K562 (cell line): ENCODE measurements around the gene TTLL10. TPM values are rescaled to one million over a fixed set of nuclear protein-coding genes. Genes with fewer than 3 reads are reported as not detected.
A peak's percentile ranks its signal among the peaks of the same experiment; 100 is the strongest.

Source experiments
- ATAC-seq: fragments of 200-7000 bp; cut with Tn5 transposase; 3 replicates; pipeline ENCODE4 v1.9.1; 2020; ENCODE audit warnings: moderate library complexity
- BruUV-seq: library from RNA; stranded (reverse); fragments of 400-500 nt; replicated peaks from 2 replicates; lab custom pipeline; 2021; lab: Mats Ljungman, UMichigan
- CTCF ChIA-PET: fragments of 300-600 bp; formaldehyde crosslinking; extraction: SDS; loops from one replicate; lab custom pipeline; 2021; ENCODE audit warnings: low intra/inter-chr PET ratio; lab: Yijun Ruan, JAX
- POLR2A ChIA-PET: fragments of 300-600, 350-650 bp; sonication (Branson Sonifier 250); formaldehyde crosslinking; extraction: SDS; loops from one replicate; lab custom pipeline; 2021; ENCODE audit warnings: antibody characterized with exemption, inconsistent platforms; lab: Yijun Ruan, JAX
- DNase-seq, 4 experiments: peaks; one replicate each; pipeline versions ENCODE4 v3.0.0 to v3.0.0-alpha.2; 2011 to 2018; ENCODE audit warnings: low spot score in 3 of 4, mixed read lengths in 3 of 4; ENCODE audit errors: extremely low read depth in 1 of 4
- FAIRE-seq: peaks from 2 replicates; lab custom pipeline; 2011; peaks lifted over from hg19 to GRCh38; lab: Jason Lieb, UNC
- H2AFZ ChIP-seq: 2 replicates; pipeline ENCODE4 v1.6.0; 2011; ENCODE audit warnings: low read depth, low read length, control low read depth, inconsistent platforms
- H3K27ac ChIP-seq: fragments of 200-600 bp; 3 replicates; pipeline ENCODE4 v1.8.0; 2011; ENCODE audit warnings: low read depth, mild to moderate bottlenecking, control low read depth, inconsistent platforms, low read length, moderate library complexity, mixed read lengths; ENCODE audit errors: extremely low read depth
- H3K27me3 ChIP-seq, 2 experiments: fragments of 300-600 bp in 1 of 2; 2 replicates in 1 of 2; 3 replicates in 1 of 2; pipeline versions ENCODE4 v1.6.0 to v1.8.0; 2011; ENCODE audit warnings: inconsistent platforms in 2 of 2, low read length in 2 of 2, mild to moderate bottlenecking in 1 of 2, mixed read lengths in 1 of 2, moderate library complexity in 1 of 2; ENCODE audit not compliant: control insufficient read depth in 2 of 2, insufficient read depth in 2 of 2
- H3K36me3 ChIP-seq: fragments of 300-600 bp; 3 replicates; pipeline ENCODE4 v1.8.0; 2011; ENCODE audit warnings: mild to moderate bottlenecking, low read length, inconsistent platforms; ENCODE audit not compliant: control insufficient read depth, insufficient read depth
- H3K4me1 ChIP-seq, 2 experiments: fragments of 200-600 bp in 1 of 2; replicated peaks in 1 of 2; 2 replicates in 1 of 2; 3 replicates in 1 of 2; pipeline versions ENCODE4 v1.5.1 to v1.8.0; 2011; ENCODE audit warnings: inconsistent platforms in 2 of 2, low read length in 2 of 2, mild to moderate bottlenecking in 1 of 2, mixed read lengths in 1 of 2, moderate library complexity in 1 of 2; ENCODE audit not compliant: control insufficient read depth in 2 of 2, insufficient read depth in 2 of 2
- H3K4me2 ChIP-seq: 2 replicates; pipeline ENCODE4 v1.6.1; 2011; ENCODE audit warnings: low read length, control low read depth, inconsistent platforms, mixed read lengths; ENCODE audit not compliant: insufficient read depth
- H3K4me3 ChIP-seq: fragments of 200-600 bp; sonication (generic), shearing (Covaris generic); 2 replicates; pipeline ENCODE4 v1.5.1; 2016; ENCODE audit warnings: control low read depth, inconsistent platforms
- H3K79me2 ChIP-seq: fragments of 200-600 bp; 3 replicates; pipeline ENCODE4 v1.8.0; 2011; ENCODE audit warnings: low read length, inconsistent platforms; ENCODE audit not compliant: control insufficient read depth, insufficient read depth
- H3K9ac ChIP-seq, 2 experiments: 2 replicates each; pipeline versions ENCODE4 v1.6.0 to v1.6.1; 2011; ENCODE audit warnings: low read depth in 2 of 2, low read length in 2 of 2, control low read depth in 1 of 2, inconsistent platforms in 1 of 2, mild to moderate bottlenecking in 1 of 2, mixed read lengths in 1 of 2; ENCODE audit not compliant: insufficient read depth in 1 of 2
- H3K9me1 ChIP-seq: one replicate; pipeline ENCODE4 v1.6.0; 2011; ENCODE audit warnings: inconsistent platforms, mild to moderate bottlenecking, low read length, moderate library complexity; ENCODE audit not compliant: control insufficient read depth, insufficient read depth
- H3K9me3 ChIP-seq: replicated peaks from 2 replicates; pipeline ENCODE4 v1.5.1; 2011; ENCODE audit warnings: low read depth, low read length, inconsistent platforms; ENCODE audit not compliant: control insufficient read depth, insufficient read depth
- H4K20me1 ChIP-seq: replicated peaks from 2 replicates; pipeline ENCODE4 v1.6.1; 2011; ENCODE audit warnings: low read length, inconsistent platforms, mixed read lengths; ENCODE audit not compliant: control insufficient read depth, insufficient read depth
- BCOR ChIP-seq: fragments of 450-650 bp; IDR thresholded peaks from 2 replicates; pipeline ENCODE4 v1.6.1; 2016
- BRD9 ChIP-seq: fragments of 450-650 bp; IDR thresholded peaks from 2 replicates; pipeline ENCODE4 v1.6.1; 2018; ENCODE audit warnings: low read depth; ENCODE audit not compliant: partially characterized antibody
- CBX5 ChIP-seq: IDR thresholded peaks from 2 replicates; pipeline ENCODE4 v1.6.1; 2014; ENCODE audit warnings: low read depth, borderline replicate concordance
- CREB1 ChIP-seq, 2 experiments: sonication (generic) in 1 of 2; formaldehyde crosslinking in 1 of 2; IDR thresholded peaks; 2 replicates each; pipeline versions ENCODE4 v1.6.1 to v1.8.0; 2012 to 2022; ENCODE audit warnings: inconsistent platforms in 1 of 2, mild to moderate bottlenecking in 1 of 2, missing genetic modification reagents in 1 of 2, moderate library complexity in 1 of 2
- DDX20 ChIP-seq: fragments of 450-650 bp; IDR thresholded peaks from 2 replicates; pipeline ENCODE4 v1.6.1; 2016; ENCODE audit warnings: missing genetic modification characterization, low read depth, mild to moderate bottlenecking, missing compliant biosample characterization, moderate library complexity
- DMBX1 ChIP-seq: fragments of 250-450 bp; sonication (Bioruptor Pico); IDR thresholded peaks from 2 replicates; pipeline ENCODE4 v1.8.0; 2022; ENCODE audit warnings: inconsistent platforms, mild to moderate bottlenecking, moderate library complexity, borderline replicate concordance
- L3MBTL2 ChIP-seq: fragments of 450-650 bp; IDR thresholded peaks from 2 replicates; pipeline ENCODE4 v1.6.1; 2016; ENCODE audit warnings: mild to moderate bottlenecking, moderate library complexity
- MCM3 ChIP-seq: fragments of 450-650 bp; IDR thresholded peaks from 2 replicates; pipeline ENCODE4 v1.6.1; 2016
- PCBP1 ChIP-seq: fragments of 200-400 bp; formaldehyde crosslinking; IDR thresholded peaks from 2 replicates; pipeline ENCODE4 v1.6.1; 2018; ENCODE audit warnings: mild to moderate bottlenecking, low read depth, low read length; ENCODE audit not compliant: poor library complexity, severe bottlenecking
- ZBTB17 ChIP-seq: fragments of 450-650 bp; formaldehyde crosslinking; IDR thresholded peaks from 2 replicates; pipeline ENCODE4 v1.4.0; 2020; ENCODE audit warnings: mild to moderate bottlenecking
- ZNF143 ChIP-seq: sonication (generic); formaldehyde crosslinking; IDR thresholded peaks from 2 replicates; pipeline ENCODE4 v1.9.0; 2022; ENCODE audit warnings: mild to moderate bottlenecking, missing genetic modification reagents
- ZNF174 ChIP-seq: fragments of 250-450 bp; sonication (Bioruptor Pico); IDR thresholded peaks from 2 replicates; pipeline ENCODE4 v1.4.0; 2020; ENCODE audit warnings: mild to moderate bottlenecking
- ZNF695 ChIP-seq: fragments of 450-650 bp; formaldehyde crosslinking; IDR thresholded peaks from 2 replicates; pipeline ENCODE4 v1.4.0; 2020; ENCODE audit warnings: mild to moderate bottlenecking, moderate library complexity
- WGBS: fragments of 100-300 bp; shearing (Covaris generic); methylation state at CpG from one replicate; pipeline ENCODE4 v1.1.6; 2016; ENCODE audit warnings: low coverage, mixed read lengths; ENCODE audit not compliant: insufficient coverage; ENCODE audit errors: missing lambda C conversion rate; 5-methylcytosine and 5-hydroxymethylcytosine counted together
- in situ Hi-C: fragments of 300-500 bp; cut with MboI; formaldehyde crosslinking; loops from 4 replicates; pipeline ENCODE4 v1.15.0; 2018; ENCODE audit warnings: inconsistent platforms, mixed read lengths
- intact Hi-C: fragments of 100-400 bp; cut with micrococcal nuclease; formaldehyde crosslinking; loops from 2 replicates; pipeline ENCODE4 v1.14.2; 2022
- polyA plus RNA-seq, 8 experiments: library from polyadenylated mRNA; depleted of rRNA in 4 of 8; stranded (reverse) in 5 of 8; unstranded in 3 of 8; fragments of >200 nt; fragmentation: Nextera tagmentation in 2 of 8; fragmentation: Illumina TruSeq in 1 of 8; extraction: Ambion mirVana in 2 of 8; extraction: Trizol in 1 of 8; gene quantifications; 2 replicates each; pipeline versions ENCODE4 v1.2.1 to v1.2.3, GENCODE V29; 2011 to 2014; ENCODE audit warnings: inconsistent platforms in 1 of 8, missing spikeins in 1 of 8
- total RNA-seq, 7 experiments: library from RNA; depleted of rRNA in 6 of 7; stranded (reverse); fragments of >200 nt in 6 of 7; fragmentation: Illumina TruSeq in 2 of 7; extraction: Trizol in 2 of 7; gene quantifications; 2 replicates each; pipeline versions ENCODE4 v1.2.1 to v1.2.3, GENCODE V29; 2011 to 2021; ENCODE audit warnings: low replicate concordance in 1 of 7
- TF ChIP-seq, protein P1 (sequence below): sonication (generic); formaldehyde crosslinking; IDR thresholded peaks from 2 replicates; pipeline ENCODE4 v1.8.1; 2023; ENCODE audit warnings: mild to moderate bottlenecking, missing genetic modification reagents

Gene TTLL10
- total and polyA plus RNA-seq, 9 of the 15 experiments (the other 6 are each of a cell fraction or from before 2014, with no cell fraction given), result not detected

DNA sequence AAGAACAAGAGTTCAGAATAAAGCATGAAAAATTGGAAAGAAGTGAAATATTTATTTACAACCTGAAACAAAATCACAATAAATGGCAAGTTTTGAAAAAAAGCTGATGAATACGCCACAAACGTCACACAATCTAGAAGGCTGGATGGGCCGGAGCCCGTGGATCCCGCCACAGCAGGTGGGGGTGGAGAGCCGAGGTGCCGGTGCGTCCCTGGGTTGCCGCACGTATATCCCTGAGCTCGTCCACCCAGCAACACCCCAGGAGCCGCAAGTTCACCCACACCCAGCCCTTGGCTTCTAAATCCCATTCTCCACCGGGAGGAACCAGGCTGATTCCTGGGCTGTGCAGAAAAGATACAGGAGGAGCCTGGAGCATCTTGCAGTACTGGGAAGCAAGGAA lies 25.6 kb upstream of the TTLL10 start:
- Histone ChIP-seq H4K20me1 (peaks cover 8% of the 10 kb centered on the region; the same call in 1 of the 2 replicates), H3K4me2 (no peak overlapping the region), H3K4me1 (peaks cover 0 to 76% of the 10 kb centered on the region in 2 experiments; a peak in 3 of 5 replicates), H3K4me3 (no peak overlapping the region), H2AFZ (no peak overlapping the region), H3K27me3 (peaks cover 25 to 43% of the 10 kb centered on the region in 2 experiments), H3K36me3 (no peaks in the 10 kb centered on the region), H3K9me1 (no peaks in the 10 kb centered on the region), H3K9me3 (no peaks in the 10 kb centered on the region), H3K9ac (peak overlapping the region in 1 of 2 experiments; percentile 42; a peak in 1 of 4 replicates), H3K79me2 (no peaks in the 10 kb centered on the region), H3K27ac (no peak overlapping the region)
- WGBS, result 19% methylated on average over 13 of the region's 13 CpGs
- DNase-seq (peak in 1 of 4 experiments; percentile 15), FAIRE-seq (no peak), ATAC-seq (no peak)
- ChIA-PET CTCF (interaction anchor here (0.6 kb wide), 1 partner anchor 110 kb away, joined by 5 read pairs; no protein-coding TSS in a partner anchor), POLR2A (interaction anchor here (0.9 to 1.3 kb wide), 3 partner anchors 9 to 164 kb away, joined by 3 to 7 read pairs (median 7); no protein-coding TSS in a partner anchor)
- no peak for TF ChIP-seq PCBP1
- peak; percentile 32; the same call in 1 of the 2 replicates for TF ChIP-seq MCM3
- TF ChIP-seq BCOR, result no peak
- TF ChIP-seq ZNF174 (CRISPR knock-in tag), result no peak
- in situ Hi-C loops (no loop called here), intact Hi-C loops (no loop called here)
- no TSS peak for BruUV-seq

DNA sequence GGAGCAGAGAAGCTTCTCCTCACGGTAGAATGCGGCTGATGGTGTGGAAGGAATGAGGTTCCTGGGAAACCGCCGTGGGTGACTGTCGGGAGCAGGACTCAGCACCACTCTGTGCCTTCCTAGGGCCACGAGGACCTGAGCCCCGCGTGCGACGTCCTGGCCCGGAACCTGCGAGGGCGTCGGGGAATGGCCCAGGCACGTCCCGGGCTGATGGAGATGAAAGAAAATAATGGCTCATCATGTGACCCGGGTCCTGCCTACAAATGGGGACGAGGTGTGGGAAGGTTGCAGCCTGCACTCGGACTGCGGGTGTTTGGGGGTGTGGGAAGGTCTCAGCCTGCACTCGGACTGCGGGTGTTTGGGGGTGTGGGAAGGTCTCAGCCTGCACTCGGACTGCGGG lies 25.1 kb upstream of the TTLL10 start:
- H3K4me2 ChIP-seq, result no peak overlapping the region
- no peak overlapping the region for H3K4me3 ChIP-seq
- FAIRE-seq (no peak), ATAC-seq (no peak; the same call in 2 of the 3 replicates), DNase-seq (peak in 1 of 4 experiments; percentile 23)
- H3K27me3 ChIP-seq, result peaks cover 25 to 43% of the 10 kb centered on the region in 2 experiments
- no peaks in the 10 kb centered on the region for H3K79me2 ChIP-seq
- in situ Hi-C loops (no loop called here), intact Hi-C loops (no loop called here)
- H3K9me3 ChIP-seq, result no peaks in the 10 kb centered on the region
- H2AFZ ChIP-seq, result no peak overlapping the region
- ChIA-PET POLR2A (interaction anchor here (0.9 to 1.3 kb wide), 3 partner anchors 8 to 163 kb away, joined by 3 to 7 read pairs (median 7); no protein-coding TSS in a partner anchor), CTCF (interaction anchor here (0.6 kb wide), 1 partner anchor 109 kb away, joined by 5 read pairs; no protein-coding TSS in a partner anchor)
- WGBS, result 5% methylated on average over 24 of the region's 24 CpGs
- H3K27ac ChIP-seq, result no peak overlapping the region
- H4K20me1 ChIP-seq, result peaks cover 8% of the 10 kb centered on the region; the same call in 1 of the 2 replicates
- H3K36me3 ChIP-seq, result no peaks in the 10 kb centered on the region
- no TSS peak for BruUV-seq
- H3K4me1 ChIP-seq, result peaks cover 0 to 71% of the 10 kb centered on the region in 2 experiments; a peak in 3 of 5 replicates
- H3K9me1 ChIP-seq, result no peaks in the 10 kb centered on the region
- H3K9ac ChIP-seq, result peak overlapping the region in 1 of 2 experiments; percentile 42; a peak in 1 of 4 replicates
- TF ChIP-seq BRD9 (no peak), ZBTB17 (CRISPR knock-in tag) (no peak), L3MBTL2 (peak; percentile 55; the same call in 1 of the 2 replicates), CREB1 (IDR thresholded peaks at IDR 0.05) (no peak), CREB1 (CRISPR knock-in tag; IDR thresholded peaks at IDR 0.05) (no peak), DDX20 (tag) (no peak), CBX5 (no peak), DMBX1 (CRISPR knock-in tag) (no peak), ZNF695 (CRISPR knock-in tag) (no peak), ZNF143 (CRISPR knock-in tag) (no peak)
- TF ChIP-seq, protein P1, sequence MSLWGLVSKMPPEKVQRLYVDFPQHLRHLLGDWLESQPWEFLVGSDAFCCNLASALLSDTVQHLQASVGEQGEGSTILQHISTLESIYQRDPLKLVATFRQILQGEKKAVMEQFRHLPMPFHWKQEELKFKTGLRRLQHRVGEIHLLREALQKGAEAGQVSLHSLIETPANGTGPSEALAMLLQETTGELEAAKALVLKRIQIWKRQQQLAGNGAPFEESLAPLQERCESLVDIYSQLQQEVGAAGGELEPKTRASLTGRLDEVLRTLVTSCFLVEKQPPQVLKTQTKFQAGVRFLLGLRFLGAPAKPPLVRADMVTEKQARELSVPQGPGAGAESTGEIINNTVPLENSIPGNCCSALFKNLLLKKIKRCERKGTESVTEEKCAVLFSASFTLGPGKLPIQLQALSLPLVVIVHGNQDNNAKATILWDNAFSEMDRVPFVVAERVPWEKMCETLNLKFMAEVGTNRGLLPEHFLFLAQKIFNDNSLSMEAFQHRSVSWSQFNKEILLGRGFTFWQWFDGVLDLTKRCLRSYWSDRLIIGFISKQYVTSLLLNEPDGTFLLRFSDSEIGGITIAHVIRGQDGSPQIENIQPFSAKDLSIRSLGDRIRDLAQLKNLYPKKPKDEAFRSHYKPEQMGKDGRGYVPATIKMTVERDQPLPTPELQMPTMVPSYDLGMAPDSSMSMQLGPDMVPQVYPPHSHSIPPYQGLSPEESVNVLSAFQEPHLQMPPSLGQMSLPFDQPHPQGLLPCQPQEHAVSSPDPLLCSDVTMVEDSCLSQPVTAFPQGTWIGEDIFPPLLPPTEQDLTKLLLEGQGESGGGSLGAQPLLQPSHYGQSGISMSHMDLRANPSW (CRISPR knock-in tag), result no peak
